Body of pancreas (tissue), 4 donors: ENCODE data around the gene TBPL2. TPM values are rescaled to one million over a fixed set of nuclear protein-coding genes. Genes with fewer than 3 reads are reported as not detected.
"Not testable (repeated sequence)": the region's sequence is repeated elsewhere in the genome, so short reads cannot be mapped to it uniquely, and the experiment has no call there.

ENCODE experiments used
- ATAC-seq: fragments of 150-250 bp; one replicate; pipeline ENCODE4 v1.9.1; 2016
- DNase-seq, 4 donors: peaks; one replicate each; pipeline ENCODE4 v3.0.0-alpha.2; 2019
- H3K27ac ChIP-seq, 4 donors: fragments of 200-600 bp; sonication (generic); 1 replicate in 3 of 4; 2 replicates in 1 of 4; pipeline versions ENCODE4 v1.5.1 to v1.6.1; 2016 to 2019; ENCODE audit warnings: mild to moderate bottlenecking in 1 of 4, mixed read lengths in 1 of 4, moderate library complexity in 1 of 4
- H3K27me3 ChIP-seq, 2 donors: fragments of 200-600 bp; sonication (generic); one replicate each; pipeline ENCODE4 v1.6.0; 2016; ENCODE audit warnings: mild to moderate bottlenecking in 1 of 2
- H3K36me3 ChIP-seq, 2 donors: fragments of 200-600 bp; sonication (generic); replicated peaks in 1 of 2; 2 replicates each; pipeline ENCODE4 v1.5.1; 2016; ENCODE audit warnings: low read depth in 2 of 2; ENCODE audit not compliant: insufficient read depth in 1 of 2
- H3K4me1 ChIP-seq: fragments of 200-600 bp; sonication (generic); one replicate; pipeline ENCODE4 v1.6.0; 2016
- H3K4me3 ChIP-seq, 2 donors: fragments of 200-600 bp; sonication (generic); 1 replicate in 1 of 2; 2 replicates in 1 of 2; pipeline ENCODE4 v1.5.1; 2016 to 2019
- H3K9me3 ChIP-seq, 3 donors: fragments of 200-600 bp; sonication (generic); 1 replicate in 2 of 3; 2 replicates in 1 of 3; pipeline ENCODE4 v1.5.1; 2016
- CTCF ChIP-seq, 7 experiments: fragments of 450-650 bp in 4 of 7; fragments of 200-600 bp in 3 of 7; sonication (generic) in 3 of 7; IDR thresholded peaks; one replicate each; pipeline ENCODE4 v1.5.1; 2016 to 2019; ENCODE audit warnings: antibody characterized with exemption in 7 of 7
- POLR2A ChIP-seq, 3 donors: fragments of 450-650 bp; IDR thresholded peaks; one replicate each; pipeline ENCODE4 v1.6.1; 2016; ENCODE audit warnings: antibody characterized with exemption in 3 of 3, mild to moderate bottlenecking in 2 of 3
- WGBS, 2 donors: methylation state at CpG; one replicate each; pipeline ENCODE4 v1.1.5; 2017; 5-methylcytosine and 5-hydroxymethylcytosine counted together
- intact Hi-C: fragments of 100-400 bp; cut with DNase I; formaldehyde crosslinking; loops from one replicate; pipeline ENCODE4 v1.15.1; 2023
- total RNA-seq, 2 donors: library from RNA; depleted of rRNA; stranded (reverse); fragments of >200 nt; gene quantifications; one replicate each; pipeline ENCODE4 v1.1.0, GENCODE V29; 2016

Gene TBPL2
- total RNA-seq, 2 donors from 2014 or later: not detected

- no peak for TF ChIP-seq POLR2A (IDR thresholded peaks at IDR 0.05)
- TF ChIP-seq CTCF (IDR thresholded peaks at IDR 0.05): no peak
- intact Hi-C loops: no loop called here
- Histone ChIP-seq H3K27me3 (no peaks in the 10 kb centered on the region), H3K27ac (no peak overlapping the region), H3K36me3 (no peaks in the 10 kb centered on the region), H3K9me3 (no peaks in the 10 kb centered on the region), H3K4me3 (no peak overlapping the region), H3K4me1 (no peaks in the 10 kb centered on the region)
- no peak for ATAC-seq
- WGBS, 2 donors: 58 to 63% methylated on average over 4 of the region's 4 CpGs
- no peak for DNase-seq
These were observed 13.5 kb downstream of the TBPL2 start for GRCh38 chr14:55426891-55427290.

GRCh38 chr14:55425091-55425490, 15.3 kb downstream of the TBPL2 start:
- Histone ChIP-seq H3K9me3 (no peaks in the 10 kb centered on the region), H3K27ac (no peak overlapping the region), H3K4me1 (no peaks in the 10 kb centered on the region), H3K27me3 (no peaks in the 10 kb centered on the region), H3K4me3 (no peak overlapping the region), H3K36me3 (no peaks in the 10 kb centered on the region)
- no peak for TF ChIP-seq POLR2A (IDR thresholded peaks at IDR 0.05)
- TF ChIP-seq CTCF (IDR thresholded peaks at IDR 0.05): no peak
- intact Hi-C loops: no loop called here
- WGBS, 2 donors: 50 to 80% methylated on average over 1 of the region's 1 CpG
- DNase-seq (no peak), ATAC-seq (no peak)

GRCh38 chr14:55423969-55424368, 16.4 kb downstream of the TBPL2 start:
- intact Hi-C loops: no loop called here
- ATAC-seq: no peak
- 26 to 34% methylated on average over 2 of the region's 2 CpGs for WGBS, 2 donors

GRCh38 chr14:55422338-55422737, 18.1 kb downstream of the TBPL2 start:
- H3K27ac ChIP-seq, ATAC-seq, H3K4me3 ChIP-seq, H3K27me3 ChIP-seq, DNase-seq, H3K9me3 ChIP-seq, H3K4me1 ChIP-seq, H3K36me3 ChIP-seq, intact Hi-C loops: not testable (repeated sequence)
- WGBS, 2 donors: 74 to 78% methylated on average over 11 of the region's 11 CpGs

More at GRCh38 chr14:55423969-55424368, 16.4 kb downstream of the TBPL2 start:
- Histone ChIP-seq H3K9me3 (no peaks in the 10 kb centered on the region), H3K4me3 (no peak overlapping the region), H3K36me3 (no peaks in the 10 kb centered on the region), H3K27me3 (no peaks in the 10 kb centered on the region), H3K27ac (no peak overlapping the region), H3K4me1 (no peaks in the 10 kb centered on the region)
- no peak for DNase-seq
- TF ChIP-seq POLR2A (IDR thresholded peaks at IDR 0.05): no peak
- no peak for TF ChIP-seq CTCF (IDR thresholded peaks at IDR 0.05)

DNA sequence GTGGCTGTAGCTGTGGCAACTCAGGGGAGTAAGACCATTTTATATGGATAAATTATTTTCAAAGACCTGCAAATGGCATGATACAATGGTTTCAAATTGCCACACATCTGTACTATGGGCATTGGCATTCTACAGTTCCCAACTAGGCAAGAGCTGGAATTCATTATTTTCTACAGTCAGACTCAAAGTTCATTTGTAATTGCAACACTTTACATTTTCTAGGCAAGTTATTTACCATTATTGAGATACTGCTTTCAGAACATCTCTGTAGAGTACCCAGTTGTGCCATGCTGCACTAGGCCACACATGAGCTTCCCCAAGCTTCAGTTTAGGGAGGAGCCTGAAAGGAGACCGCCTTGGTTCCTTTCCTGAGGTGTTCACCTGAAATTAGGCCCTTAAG, 20.8 kb downstream of the TBPL2 start:
- WGBS, 2 donors: 80 to 90% methylated on average over 1 of the region's 1 CpG
- no peaks in the 10 kb centered on the region for H3K27me3 ChIP-seq
- H3K36me3 ChIP-seq: no peaks in the 10 kb centered on the region
- H3K27ac ChIP-seq: no peak overlapping the region
- TF ChIP-seq POLR2A (IDR thresholded peaks at IDR 0.05) (no peak), CTCF (IDR thresholded peaks at IDR 0.05) (no peak)
- no peaks in the 10 kb centered on the region for H3K9me3 ChIP-seq
- intact Hi-C loops: no loop called here
- H3K4me1 ChIP-seq: peaks cover 8% of the 10 kb centered on the region
- no peak overlapping the region for H3K4me3 ChIP-seq
- ATAC-seq (no peak), DNase-seq (no peak)
